ENCODE data around the gene INTS11. TPM values are rescaled to one million over a fixed set of nuclear protein-coding genes. Genes with fewer than 3 reads are reported as not detected.

Gene INTS11
- total and polyA plus RNA-seq, 2 of the 8 experiments (the other 6 are each of a cell fraction or from before 2014, with no cell fraction given), result 113 to 243 TPM

DNA sequence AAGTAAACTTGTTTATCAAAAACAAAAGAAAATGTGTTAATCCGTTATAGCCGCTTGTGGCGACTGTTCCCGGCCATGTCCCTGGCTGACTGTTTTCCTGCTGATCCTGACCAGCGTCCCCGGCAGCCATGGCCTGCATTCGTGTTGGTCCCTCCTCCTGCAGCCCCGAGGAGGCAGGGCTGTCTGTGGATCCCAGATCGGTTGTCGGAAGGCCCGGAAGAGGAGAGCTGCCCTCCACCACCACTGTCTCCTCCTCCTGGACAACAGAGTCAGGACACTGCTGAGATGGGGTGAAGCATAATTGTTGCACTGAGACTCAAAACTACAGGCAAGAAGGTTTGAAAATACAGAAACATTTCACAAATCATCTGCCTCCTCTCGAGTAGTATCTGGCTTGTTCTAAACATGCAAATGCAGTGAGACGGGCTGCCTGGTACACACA is 37.5 kb upstream of the INTS11 start (continued):
- TF ChIP-seq GABPA (IDR thresholded peaks at IDR 0.05; ENCODE audit: borderline replicate concordance, insufficient read depth, low read length) (0 out of 2 replicates have a peak, but pooled peaks have one; percentile 16), MAFK (IDR thresholded peaks at IDR 0.05; ENCODE audit: low read depth, low read length) (no peak), POLR2A (IDR thresholded peaks at IDR 0.05; ENCODE audit: control extremely low read depth in 1 of 2, low read depth in 2 of 2, low read length in 2 of 2) (no peak), TBP (IDR thresholded peaks at IDR 0.05; ENCODE audit: low read depth, low read length) (no peak), TCF12 (IDR thresholded peaks at IDR 0.05; ENCODE audit: low read depth, low read length) (no peak)

All from H1 (cell line).